Neural progenitor cell (in vitro differentiated cells): Measurements from ENCODE around the gene PRDM15.

Experiments
- EZH2 ChIP-seq: fragments of 200-600 bp; sonication (generic); IDR thresholded peaks from 2 replicates; pipeline ENCODE4 v1.6.1; 2017; ENCODE audit warnings: antibody characterized with exemption, mild to moderate bottlenecking, moderate library complexity
- EZH2phosphoT487 ChIP-seq: fragments of 200-600 bp; sonication (generic); IDR thresholded peaks from 2 replicates; pipeline ENCODE4 v1.6.1; 2017; ENCODE audit warnings: antibody characterized with exemption
- TF ChIP-seq, protein P1 (sequence below): fragments of 200-600 bp; sonication (generic); IDR thresholded peaks from 2 replicates; pipeline ENCODE4 v1.5.1; 2017; ENCODE audit warnings: antibody characterized with exemption, mild to moderate bottlenecking

DNA sequence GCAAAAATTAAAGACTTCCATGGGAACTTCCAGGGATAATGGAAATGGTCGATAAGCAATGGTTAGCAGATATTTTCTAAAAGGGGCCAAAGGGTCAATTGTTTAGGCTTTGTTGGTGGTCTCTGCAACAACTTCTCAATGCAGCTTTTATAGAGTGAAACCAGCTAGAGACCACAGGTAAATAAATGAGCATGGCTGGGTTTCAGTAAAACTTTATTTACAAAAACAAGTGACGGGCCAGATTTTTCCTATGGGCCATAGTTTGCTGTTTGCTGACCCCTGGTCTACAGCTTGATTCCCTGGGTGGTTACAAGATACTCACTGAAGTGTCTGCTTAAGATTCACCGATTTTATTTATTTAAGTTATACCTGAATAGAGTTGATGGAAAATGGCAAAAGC, 22.6 kb upstream of the PRDM15 start:
- no peak for TF ChIP-seq EZH2
- TF ChIP-seq, protein P1, sequence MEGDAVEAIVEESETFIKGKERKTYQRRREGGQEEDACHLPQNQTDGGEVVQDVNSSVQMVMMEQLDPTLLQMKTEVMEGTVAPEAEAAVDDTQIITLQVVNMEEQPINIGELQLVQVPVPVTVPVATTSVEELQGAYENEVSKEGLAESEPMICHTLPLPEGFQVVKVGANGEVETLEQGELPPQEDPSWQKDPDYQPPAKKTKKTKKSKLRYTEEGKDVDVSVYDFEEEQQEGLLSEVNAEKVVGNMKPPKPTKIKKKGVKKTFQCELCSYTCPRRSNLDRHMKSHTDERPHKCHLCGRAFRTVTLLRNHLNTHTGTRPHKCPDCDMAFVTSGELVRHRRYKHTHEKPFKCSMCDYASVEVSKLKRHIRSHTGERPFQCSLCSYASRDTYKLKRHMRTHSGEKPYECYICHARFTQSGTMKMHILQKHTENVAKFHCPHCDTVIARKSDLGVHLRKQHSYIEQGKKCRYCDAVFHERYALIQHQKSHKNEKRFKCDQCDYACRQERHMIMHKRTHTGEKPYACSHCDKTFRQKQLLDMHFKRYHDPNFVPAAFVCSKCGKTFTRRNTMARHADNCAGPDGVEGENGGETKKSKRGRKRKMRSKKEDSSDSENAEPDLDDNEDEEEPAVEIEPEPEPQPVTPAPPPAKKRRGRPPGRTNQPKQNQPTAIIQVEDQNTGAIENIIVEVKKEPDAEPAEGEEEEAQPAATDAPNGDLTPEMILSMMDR = no peak
- no peak for TF ChIP-seq EZH2phosphoT487
